G401 (cell line): ENCODE measurements around the gene PRKAG2. TPM values are rescaled to one million over a fixed set of nuclear protein-coding genes. Genes with fewer than 3 reads are reported as not detected.

Experiments
- DNase-seq: peaks from one replicate; pipeline ENCODE4 v3.0.0-alpha.2; 2015; ENCODE audit warnings: low spot score
- in situ Hi-C: cut with HindIII; loops from 2 replicates; pipeline ENCODE4 v1.10.0; 2016; ENCODE audit warnings: low sequenced_read_pairs, mixed read lengths
- total RNA-seq: library from RNA; depleted of rRNA; stranded (reverse); fragments of >200 nt; shearing (Covaris generic); gene quantifications from 2 replicates; pipeline ENCODE4 v1.2.3, GENCODE V29; 2014

Gene PRKAG2
- total RNA-seq, 1 experiment from 2014 or later, result 92.4 TPM

- DNase-seq, result peak; percentile 56
- in situ Hi-C loops, result no loop called here
Observed at GRCh38 chr7:151686016-151686766, 190.7 kb downstream of the PRKAG2 start.

GRCh38 chr7:151684408-151685175, 192.3 kb downstream of the PRKAG2 start:
- no peak for DNase-seq
- in situ Hi-C loops, result no loop called here

DNA sequence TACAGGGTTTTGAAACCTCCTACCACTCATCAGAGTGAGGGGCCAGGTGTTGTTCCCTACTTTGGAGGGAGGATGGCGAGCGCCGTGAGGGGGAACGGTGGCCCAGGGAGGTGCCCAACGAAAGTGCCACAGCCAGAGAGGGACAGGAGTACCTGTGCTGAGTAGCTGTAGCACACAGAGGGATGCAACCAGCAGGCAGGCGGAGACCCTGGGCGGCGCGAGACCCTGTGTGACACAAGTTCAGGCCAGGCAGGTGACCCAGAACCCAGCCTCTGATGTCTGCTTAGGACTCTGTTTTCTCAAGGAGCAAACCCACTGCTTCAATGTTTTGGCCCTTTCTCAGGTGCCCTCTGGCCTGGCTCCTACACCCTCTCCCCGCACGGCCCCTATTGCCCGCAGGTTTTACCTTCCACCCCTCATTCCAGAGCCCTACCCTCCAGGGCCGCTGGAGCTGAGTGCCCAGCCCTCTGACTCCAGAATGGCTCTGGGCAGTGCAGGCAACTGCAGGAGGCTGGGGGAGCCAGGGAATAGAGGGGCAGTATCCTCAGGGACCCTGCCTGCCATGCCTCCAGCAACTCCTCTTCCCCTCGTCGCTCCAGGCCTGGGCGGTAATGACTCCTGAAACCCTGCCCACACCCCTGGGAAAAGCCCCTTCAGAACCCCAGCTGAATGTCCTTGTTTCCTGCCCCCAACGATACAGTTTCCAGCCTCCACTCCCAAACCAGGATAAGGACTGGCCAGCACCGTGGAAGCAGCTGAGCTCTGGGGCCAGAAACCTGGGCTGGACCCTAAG, 193.1 kb downstream of the PRKAG2 start:
- in situ Hi-C loops, result no loop called here

DNA sequence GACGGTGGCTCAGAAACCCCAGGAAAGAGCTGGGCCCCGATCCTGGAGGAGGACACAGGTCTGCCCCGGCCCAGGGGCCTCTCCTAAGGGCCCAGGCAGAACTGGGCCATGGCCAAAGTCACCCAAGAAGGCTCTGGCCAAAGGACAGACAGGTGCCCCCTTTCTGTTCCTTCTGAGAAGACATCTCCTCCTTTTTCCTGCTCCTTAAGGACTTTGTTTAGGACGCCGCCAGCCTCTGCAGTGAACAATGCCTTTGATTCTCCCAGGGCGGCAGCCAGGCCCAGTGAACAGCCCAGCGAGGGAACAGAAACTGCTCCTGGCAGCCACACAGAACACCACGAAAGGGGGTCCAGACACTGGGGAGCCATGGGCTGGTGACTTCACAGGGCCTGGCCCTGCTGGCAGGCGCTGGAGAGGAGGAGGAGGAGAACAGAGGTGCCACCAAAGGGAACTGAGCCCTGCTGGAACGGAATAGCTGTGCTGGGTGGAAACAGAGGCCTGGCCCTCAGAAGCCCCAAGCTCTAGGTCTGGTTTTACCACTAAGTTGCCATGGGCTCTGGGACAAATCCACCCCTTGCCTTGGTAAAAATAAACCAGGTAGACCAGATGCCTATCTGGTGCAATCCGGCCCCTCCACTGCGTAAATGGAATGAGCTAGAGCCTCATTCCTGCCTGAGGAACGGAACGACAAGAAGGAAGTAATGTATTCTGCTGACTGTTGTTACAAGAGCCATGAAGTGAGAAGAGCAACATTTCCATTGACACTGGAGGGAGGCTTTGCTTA, 193.9 kb downstream of the PRKAG2 start:
- in situ Hi-C loops, result no loop called here
- DNase-seq, result no peak

More for the DNA sequence above, 193.1 kb downstream of the PRKAG2 start:
- no peak for DNase-seq

GRCh38 chr7:151681726-151682125, 195.2 kb downstream of the PRKAG2 start:
- in situ Hi-C loops, result no loop called here
- no peak for DNase-seq

DNA sequence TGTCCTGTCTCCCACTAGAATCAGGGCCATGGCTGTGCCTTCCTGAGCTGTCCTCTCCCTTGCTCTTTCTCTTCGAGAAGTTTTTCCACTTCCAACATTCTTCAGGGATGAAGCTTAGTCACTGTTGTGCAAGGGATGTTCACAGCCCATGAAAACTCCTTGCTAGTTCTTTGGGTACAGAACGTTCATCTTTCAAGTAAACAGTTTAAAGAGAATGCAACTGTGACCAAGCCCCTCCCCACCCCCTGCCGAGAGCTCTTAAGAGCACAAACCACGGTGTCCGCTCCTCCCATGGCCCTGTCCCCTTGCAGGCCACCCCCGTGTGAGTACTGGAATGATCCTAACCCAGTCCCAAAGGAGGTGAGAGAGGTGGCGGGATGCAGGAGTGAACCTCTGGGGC, 196.1 kb downstream of the PRKAG2 start:
- in situ Hi-C loops, result no loop called here

DNA sequence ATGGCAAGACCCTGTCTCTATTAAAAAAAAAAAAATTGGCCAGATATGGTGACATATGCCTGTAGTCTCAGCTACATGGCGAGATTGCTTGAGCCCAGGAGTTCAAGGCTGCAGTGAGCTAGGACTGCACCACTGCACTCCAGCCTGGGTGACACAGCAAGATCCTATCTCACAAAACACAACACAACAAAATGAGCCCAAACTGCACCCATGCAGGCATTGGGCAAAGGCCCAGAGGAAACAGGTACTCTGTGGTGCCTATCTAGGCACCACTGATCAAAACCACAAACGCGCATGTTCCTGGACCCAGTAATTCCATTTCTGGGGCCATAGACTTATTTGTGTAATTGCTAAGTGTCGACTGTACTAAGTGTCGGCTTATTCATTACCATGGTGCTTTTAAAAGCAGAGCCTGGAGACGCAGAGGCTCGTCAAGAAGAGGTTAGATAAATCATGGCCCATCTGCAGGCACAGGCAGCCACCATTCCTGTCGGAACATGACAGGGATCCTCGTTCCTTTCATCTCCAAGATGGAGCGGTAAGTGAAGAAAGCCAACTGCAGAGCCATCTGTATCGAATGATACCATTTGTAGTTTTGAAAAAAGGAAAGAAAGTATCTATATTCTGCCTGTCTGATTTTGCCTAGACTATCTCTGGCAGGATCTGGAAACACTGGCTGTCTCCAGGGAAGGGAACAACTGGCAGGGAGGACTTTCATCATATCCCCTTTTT, 196.9 kb downstream of the PRKAG2 start:
- in situ Hi-C loops, result no loop called here
- DNase-seq, result no peak

More for the DNA sequence above, 196.1 kb downstream of the PRKAG2 start:
- no peak for DNase-seq

DNA sequence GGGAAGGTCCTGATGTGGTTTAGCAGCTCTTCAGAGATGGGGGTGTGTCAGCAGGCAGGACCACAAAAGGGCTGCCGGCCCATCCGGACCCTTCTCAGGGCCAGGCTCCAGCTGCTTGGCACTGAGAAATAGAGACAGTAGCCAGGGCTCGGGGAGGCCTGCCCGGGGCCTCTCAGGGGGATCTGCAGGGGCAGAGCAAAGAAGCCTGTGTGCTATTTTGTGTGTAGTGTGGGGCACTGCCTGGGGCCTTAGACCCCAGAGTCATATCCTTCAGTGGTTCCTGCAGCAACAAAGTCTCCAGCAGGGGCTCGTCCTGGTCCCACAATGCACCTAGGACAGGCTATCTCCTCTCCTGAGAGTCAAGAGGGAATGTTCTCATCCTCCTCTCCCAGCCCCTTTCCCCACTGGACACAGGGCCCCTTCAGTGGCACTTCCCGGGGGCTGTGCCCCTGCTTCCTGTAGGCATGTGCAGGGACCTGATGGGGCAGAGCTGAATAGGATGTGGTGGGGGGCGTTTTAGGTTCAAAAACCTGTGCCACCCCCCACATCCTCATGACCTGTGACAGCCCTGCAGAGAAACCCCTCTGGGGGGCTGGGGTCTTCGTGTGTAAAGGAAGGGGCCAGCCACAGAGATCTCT, 197.7 kb downstream of the PRKAG2 start:
- in situ Hi-C loops, result no loop called here
- no peak for DNase-seq

DNA sequence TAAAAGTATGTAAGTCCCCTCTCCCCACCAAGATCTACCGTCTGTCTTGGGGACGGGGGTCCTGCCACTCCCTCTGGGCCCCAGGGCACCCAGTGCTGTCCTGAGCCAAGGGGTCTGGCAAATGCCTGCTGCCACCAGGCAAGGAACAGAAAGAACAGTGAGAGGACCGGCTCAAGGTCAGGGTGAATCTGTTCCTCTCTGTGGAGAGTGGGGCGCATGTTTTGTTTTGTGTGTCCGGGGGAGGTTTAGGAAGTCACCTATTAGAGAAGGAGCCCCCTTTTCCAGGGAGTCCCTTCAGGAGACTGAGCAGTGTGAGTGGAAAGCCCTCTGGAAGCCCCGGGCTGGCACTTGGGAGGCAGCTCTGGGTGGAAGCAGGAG, 198.7 kb downstream of the PRKAG2 start:
- no peak for DNase-seq
- in situ Hi-C loops, result no loop called here

DNA sequence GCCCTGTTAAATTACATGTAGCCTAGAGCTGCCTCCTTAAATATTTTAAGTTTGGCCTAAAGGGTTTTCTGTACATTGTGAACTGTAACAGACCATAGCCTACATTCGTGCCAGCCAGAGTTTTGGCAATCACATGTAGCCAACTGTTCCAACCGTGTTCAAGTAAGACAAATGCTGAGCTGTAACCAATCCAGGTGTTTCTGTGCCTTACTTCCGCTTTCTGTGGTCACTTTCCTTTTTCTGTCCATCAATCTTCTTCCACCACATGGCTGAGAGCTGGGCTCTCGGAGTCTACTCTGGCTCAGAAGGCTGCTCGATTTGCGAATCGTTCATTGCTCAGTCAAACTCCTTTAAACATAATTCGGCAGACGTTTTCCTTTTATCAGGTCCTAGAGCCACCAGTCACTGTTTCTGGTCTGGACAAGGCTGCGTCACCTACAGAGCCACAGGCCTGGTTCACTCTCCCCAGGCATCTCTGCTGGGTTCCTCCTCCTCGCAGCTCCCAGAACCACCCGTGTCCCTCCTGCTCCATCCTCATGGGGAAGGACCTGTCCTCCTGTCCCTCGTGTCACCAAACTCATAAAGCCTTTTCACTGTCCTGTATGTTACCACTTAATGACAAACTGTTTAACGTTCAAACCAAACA, 199.2 kb downstream of the PRKAG2 start:
- no peak for DNase-seq
- in situ Hi-C loops, result no loop called here

DNA sequence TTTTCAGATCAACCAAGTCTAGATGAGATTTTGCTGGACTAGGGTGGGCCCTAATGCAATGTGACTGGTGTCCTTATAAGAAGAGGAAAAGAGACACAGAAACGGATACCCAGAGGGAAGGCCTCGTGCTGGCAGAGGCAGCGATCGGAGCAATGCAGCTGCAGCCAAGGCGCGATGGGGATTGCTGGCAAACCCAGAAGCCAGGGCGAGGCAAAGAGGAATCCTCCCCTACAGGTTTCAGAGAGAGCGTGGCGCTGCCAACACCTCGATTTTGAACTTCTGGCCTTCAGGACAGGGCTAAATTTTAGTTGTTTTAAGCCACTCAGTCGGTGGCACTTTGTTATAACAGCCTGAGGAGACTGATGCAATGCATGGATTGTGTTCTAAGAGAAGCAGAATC, 200.2 kb downstream of the PRKAG2 start:
- DNase-seq, result peak; percentile 38
- in situ Hi-C loops, result no loop called here

DNA sequence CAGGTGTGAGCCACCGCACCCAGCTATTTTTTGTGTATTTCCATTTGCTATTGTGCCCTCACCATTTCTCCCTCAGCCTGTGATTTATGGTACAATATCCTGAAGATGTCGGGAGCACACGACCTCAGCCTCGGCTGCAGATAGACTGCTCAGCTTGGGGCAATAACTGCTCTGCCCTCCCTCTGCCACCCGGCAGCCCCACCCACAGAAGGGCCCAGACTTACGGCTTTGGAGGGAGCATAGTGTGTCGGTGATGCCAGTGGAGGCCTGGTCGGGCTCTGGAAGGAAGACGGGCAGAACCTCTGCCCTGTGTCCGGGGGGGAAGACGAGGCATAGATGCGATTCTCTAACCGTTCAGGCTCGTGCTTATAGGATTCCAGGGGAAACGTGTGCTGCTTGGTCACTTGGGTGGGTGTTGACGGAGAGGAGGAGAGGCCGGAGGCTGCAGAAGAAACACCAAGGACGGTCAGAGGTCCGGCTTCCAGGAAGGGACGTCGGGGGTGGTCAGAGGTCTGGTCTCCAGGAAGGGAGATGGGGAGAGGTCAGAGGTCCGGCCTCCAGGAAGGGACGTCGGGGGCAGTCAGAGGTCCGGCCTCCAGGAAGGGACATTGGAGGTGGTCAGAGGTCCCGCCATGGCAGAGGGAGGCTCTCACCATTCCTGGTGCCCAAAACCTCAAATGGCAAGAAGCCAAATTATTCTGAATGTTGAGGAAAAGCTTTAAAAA, 201.6 kb downstream of the PRKAG2 start:
- no peak for DNase-seq
- in situ Hi-C loops, result no loop called here

DNA sequence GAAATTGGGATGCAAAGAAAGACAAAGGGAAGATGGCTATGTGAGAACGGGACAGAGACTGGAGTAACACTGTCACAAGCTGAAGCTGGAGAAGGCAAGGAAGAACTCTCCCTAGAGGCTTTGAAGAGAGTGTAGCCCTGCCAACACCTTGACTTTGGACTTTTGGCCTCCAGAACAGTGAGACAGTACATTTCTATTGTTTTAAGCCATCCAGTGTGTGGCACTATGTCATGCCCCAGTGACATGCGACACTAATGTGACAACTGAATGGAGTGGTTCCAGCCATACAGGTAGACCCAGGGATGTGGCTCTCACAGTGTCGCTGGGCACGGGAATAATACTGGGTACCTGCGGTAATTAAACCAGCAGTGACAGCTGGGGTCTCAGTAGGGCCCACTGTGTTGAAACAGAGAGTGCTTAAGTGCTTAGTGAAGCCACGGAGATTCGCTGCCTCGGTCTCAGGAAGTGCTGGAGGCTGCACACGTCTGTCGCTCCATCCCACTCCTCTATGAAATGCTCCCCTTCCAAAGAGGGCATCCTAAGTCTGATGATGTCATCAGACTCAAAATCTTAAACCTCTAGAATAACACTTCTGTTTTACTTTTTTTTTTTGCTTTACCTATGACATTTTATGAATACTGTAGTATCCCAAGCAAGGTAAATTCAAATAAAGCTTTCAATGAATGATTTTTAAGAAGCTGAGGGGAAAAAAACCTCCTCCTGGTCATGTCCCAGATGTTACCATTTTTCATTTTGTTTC, 202.6 kb downstream of the PRKAG2 start:
- DNase-seq, result no peak
- in situ Hi-C loops, result no loop called here

GRCh38 chr7:151673216-151673615, 203.7 kb downstream of the PRKAG2 start:
- in situ Hi-C loops, result no loop called here
- DNase-seq, result no peak

DNA sequence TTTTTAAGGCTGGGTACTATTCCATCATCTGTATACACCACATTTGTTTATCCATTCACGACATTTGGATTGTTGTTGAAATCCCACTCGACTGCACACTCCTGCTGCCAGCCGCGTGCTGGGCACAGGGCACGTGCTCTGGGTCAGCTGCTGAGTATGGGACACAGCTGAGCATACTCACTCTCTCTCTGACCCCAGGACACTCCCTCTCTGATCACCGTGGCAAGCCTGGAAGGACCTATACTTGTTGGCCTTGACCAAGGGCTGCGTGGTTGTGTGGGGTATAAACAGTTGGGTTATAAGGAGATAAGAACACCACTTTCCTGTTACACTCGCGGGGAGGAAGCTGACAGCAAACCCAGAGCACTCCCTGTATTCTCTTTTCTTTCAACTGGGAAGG, 204.2 kb downstream of the PRKAG2 start:
- no peak for DNase-seq

GRCh38 chr7:151671514-151671913, 205.4 kb downstream of the PRKAG2 start:
- in situ Hi-C loops, result no loop called here
- DNase-seq, result peak; percentile 75

More for the DNA sequence above, 204.2 kb downstream of the PRKAG2 start:
- in situ Hi-C loops, result no loop called here
